NCI-H1694 (cell line): Measurements from ENCODE around the gene RIIAD1.
"Not testable (repeated sequence)": the region's sequence is repeated elsewhere in the genome, so short reads cannot be mapped to it uniquely, and the experiment has no call there.

ENCODE experiments used
- DNase-seq: peaks from one replicate; lab custom pipeline; 2025; lab: John Stamatoyannopoulos, UW

The RIIAD1 gene

GRCh38 chr1:151737026-151737425, 15.7 kb downstream of the RIIAD1 start:
- no peak for DNase-seq

DNA sequence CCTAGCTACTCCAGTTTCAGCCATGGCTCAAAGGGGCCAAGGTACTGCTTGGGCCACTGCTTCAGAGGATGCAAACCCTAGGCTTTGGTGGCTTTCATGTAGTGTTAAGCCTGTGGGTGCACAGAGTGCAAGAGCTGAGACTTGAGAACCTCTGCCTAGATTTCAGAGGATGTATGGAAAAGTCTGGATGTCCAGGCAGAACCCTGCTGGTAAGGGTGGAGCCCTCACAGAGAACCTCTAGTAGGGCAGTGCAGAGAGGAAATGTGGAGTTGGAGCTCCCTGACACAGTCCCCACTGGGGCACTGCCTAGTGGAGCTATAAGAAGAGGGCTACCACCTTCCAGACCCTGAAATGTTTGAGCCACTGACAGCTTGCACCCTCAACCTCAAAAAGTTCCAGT, 16.2 kb downstream of the RIIAD1 start:
- DNase-seq: no peak

GRCh38 chr1:151739590-151740355, 18.5 kb downstream of the RIIAD1 start:
- DNase-seq: no peak

DNA sequence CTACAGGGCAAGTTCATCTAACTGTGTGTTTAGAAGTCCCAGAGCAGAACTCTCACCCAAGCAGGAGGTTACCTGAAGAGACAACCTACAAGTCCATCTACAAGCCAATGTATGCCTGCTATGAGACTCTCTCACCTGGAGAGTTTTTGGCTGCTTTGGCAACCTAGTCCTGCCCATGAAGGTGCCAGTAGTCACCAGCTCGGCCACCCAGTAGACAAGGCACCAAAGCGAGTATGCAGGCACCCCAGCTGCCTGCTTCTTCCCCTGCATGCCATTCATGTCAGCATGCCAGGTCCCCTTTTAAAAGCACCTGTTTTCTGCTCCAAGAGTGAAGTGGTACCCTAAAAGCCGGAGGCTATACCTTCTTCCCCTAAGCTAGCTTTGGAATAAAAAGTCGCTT, 20.2 kb downstream of the RIIAD1 start:
- DNase-seq: no peak

DNA sequence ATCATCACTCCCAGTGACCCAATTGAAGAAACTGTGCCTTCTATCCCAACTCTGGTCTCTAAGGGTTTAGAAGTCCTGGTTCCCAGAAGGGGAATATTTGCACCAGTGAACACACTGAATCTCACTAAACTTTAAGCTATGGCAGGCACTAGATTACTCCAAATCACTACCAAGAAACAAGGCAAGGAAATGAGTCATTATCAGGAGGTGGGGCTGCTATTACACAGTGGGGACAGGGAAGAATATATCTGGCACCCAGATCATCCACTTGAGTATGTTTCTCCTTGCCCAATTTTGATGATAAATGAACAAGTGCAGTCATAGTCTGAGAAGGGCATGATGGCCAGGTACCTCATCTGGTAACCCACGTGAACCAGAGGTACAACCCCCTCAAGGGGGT, 35.0 kb downstream of the RIIAD1 start:
- DNase-seq: no peak

DNA sequence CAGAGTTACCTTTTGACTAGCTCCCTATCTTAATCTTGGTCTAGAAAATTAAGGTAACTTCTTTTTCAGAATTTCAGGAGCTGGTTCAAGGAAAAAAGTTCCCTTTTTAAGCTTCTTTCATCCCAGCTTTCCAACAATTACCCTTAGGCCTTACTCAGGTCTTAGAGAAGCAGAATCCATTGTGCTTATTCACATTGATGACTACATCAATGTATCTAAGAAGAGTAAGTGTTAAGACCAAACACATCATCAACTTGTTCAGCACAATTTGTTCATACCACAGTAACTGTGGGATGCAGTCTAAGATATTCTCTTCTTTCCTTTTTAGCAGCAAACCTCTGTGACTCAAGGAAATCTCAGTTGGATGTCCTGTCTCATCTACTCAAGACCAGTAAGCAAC, 37.9 kb downstream of the RIIAD1 start:
- no peak for DNase-seq

DNA sequence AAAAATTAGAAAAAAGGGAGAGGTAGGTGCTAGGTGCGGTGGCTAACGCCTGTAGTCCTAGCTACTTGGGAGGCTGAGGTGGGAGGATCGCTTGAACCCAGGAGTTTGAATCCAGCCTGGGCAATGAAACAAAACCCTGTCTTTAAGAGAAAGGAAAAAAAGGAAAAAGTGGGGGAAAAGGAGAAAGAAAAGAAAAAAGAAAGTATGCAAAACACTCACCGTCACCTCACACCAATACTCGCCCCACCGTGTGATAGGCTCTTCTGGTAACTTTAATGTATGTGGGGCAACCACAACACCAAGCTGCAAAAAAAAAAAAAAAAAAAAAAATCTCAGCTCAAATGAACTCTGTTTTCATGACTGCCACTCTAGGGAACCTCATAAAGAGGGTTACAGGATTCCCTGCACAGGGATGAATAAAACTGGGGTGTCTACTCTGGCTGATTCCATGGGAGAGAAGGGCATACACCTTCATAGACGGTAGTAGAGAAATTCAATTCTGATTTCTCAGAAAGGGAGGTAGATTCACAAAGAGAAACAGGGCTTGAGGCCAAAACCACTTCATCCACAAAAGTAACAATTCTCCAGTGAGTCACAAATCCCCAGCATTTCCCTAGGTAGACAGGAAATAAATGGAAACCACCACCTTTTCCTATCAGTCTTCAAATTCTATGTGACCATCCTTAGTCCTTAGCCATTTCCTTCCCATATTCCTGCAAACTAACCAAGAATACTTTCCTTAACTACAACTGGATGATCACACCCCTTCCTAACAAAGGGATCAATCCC, 39.5 kb downstream of the RIIAD1 start:
- no peak for DNase-seq

DNA sequence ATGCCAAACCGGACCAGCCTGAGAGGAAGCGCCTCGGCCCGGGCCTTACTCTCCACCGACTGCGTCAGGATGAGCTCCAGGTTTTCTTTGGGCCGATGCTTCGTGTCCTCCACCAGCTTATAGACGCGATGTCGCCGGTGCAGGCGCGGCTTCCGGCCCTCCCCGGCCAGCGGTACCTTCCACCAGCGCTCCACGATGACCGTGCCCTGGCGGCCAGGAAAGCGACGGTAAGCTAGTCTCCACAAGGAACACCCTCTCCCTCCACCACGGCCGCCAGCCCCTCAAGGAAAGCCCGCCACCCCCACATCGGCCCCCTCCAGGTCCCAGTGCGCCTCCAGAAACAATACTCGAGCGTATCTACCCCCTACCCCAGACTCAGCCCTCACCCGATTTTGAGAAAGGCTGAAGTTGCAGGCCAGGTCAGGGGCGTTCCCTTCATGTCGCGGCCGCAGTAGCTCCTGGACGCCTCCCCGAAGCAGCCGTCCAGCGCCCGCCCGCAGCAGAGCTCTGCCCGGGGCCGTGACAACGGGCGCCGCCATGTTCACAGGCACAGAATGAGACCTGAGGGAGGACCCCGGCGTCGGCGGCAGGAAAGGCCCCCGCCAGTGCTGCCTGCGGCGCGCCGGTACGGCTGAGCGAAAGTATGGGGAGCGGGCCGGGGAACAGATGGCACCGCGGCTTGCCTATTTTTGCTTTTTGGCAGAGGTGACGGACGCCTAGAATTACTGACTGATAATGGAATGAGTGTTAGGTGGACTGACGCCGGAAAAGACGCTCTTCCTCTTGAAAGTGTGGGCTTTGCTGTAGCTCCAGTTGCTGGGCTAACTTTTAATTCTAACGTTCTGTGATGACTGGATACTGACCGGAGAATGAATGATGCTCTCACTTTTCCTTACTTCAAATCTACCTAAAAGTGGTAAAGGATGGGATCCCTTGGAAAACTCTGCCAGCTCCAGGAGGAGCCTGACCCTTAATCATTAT, 41.9 kb downstream of the RIIAD1 start, which contains the start of gene MRPL9:
Gene MRPL9 (minus strand): TSS at position 556 of the 981 bp plus-strand sequence. CDS start 17 bp downstream, at position 539.
- DNase-seq: peak; percentile 92

GRCh38 chr1:151763990-151764389, 42.7 kb downstream of the RIIAD1 start:
- DNase-seq: no peak

DNA sequence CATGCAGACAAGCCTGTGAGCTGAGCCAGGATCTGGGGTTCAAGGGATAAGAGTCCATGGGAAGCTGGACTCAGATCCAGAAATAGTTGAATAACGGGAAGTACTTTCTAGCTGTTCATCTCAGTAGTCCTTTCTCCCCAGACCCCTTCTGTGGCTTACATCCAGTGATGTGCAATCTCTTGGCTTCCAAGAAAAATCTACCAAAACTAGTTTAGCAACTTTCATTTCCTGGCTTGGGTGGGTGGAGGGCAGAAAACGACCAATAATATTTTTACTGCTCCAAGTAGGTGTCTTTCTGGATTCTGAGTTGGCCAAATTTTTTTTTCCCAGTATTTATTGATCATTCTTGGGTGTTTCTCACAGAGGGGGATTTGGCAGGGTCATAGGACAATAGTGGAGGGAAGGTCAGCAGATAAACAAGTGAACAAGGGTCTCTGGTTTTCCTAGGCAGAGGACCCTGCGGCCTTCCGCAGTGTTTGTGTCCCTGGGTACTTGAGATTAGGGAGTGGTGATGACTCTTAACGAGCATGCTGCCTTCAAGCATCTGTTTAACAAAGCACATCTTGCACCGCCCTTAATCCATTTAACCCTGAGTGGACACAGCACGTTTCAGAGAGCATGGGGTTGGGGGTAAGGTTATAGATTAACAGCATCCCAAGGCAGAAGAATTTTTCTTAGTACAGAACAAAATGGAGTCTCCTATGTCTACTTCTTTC, 47.2 kb downstream of the RIIAD1 start:
- not testable (repeated sequence) for DNase-seq

DNA sequence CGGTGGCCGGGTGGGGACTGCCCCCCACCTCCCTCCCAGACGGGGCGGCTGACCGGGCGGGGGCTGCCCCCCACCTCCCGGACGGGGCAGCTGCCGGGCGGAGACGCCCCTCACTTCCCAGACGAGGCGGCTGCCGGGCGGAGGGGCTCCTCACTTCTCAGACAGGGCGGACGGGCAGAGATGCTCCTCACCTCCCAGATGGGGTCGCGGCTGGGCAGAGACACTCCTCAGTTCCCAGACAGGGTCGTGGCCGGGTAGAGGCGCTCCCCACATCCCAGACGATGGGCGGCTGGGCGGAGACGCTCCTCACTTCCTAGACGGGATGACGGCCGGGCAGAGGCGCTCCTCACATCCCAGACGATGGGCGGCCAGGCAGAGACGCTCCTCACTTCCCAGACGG, 47.9 kb downstream of the RIIAD1 start:
- DNase-seq: not testable (repeated sequence)

GRCh38 chr1:151773702-151774101, 52.4 kb downstream of the RIIAD1 start:
- DNase-seq: no peak

GRCh38 chr1:151774256-151774922, 53.1 kb downstream of the RIIAD1 start:
- DNase-seq: no peak

DNA sequence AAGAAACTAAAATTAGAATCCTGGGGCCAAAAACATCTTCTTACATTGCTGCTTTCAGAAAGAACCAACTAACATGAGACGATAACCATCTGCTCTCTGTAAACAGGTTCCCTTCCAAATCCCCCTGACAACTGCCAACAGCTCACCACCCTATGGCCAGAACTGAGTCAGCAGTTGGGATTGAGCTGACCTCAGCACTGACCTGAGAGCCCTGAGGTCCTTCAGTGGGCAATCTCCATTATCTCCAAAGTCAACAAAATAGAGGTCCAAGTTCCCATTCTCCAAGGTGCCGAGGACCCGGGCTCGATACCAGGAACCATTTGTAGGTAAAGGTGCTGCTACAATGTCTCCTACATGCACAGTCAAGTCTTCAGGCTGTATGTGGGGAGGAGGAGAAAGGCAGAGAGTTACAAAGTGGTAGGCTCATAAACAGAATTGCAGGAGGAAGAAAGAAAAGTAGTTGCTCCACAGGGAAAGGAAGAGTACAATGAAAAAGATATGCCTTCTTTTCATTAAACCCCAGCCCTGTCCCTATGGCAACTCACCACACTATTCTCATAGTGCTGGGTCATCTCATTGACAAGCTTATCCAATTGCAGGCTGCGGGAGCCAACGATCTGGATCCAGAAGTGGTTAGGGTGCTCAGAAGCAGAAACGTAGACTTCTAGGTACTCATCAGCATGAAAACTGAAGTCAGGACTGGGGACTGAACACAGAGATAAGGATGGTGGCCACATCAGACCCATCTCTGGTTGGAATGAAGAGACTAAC, 54.8 kb downstream of the RIIAD1 start:
- DNase-seq: no peak

GRCh38 chr1:151776665-151777062, 55.3 kb downstream of the RIIAD1 start:
- no peak for DNase-seq

DNA sequence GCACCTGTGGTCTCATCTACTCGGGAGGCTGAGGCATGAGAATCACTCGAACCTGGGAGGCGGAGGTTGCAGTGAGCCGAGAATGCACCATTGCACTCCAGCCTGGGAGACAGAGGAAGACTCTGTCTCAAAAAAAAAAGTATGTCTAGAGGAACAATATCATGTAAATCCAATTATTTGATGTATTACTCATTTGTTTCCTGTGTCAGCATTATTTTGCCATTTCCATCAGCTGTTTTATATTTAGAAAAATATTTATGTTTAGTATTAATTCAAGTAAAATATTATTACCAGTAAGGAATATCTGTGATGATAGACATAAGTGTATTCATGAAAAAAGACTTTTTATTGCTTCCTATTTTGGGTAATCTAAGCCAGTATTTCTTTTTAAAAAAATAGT, 56.0 kb downstream of the RIIAD1 start:
- no peak for DNase-seq
